ENCODE measurements around the gene RDH14.

Gene RDH14

GRCh38 chr2:18596993-18597392, 36.5 kb upstream of the RDH14 start:
- Histone ChIP-seq H3K27ac (ENCODE audit: extremely low read depth, low read depth, low read length) (no peak overlapping the region), H3K4me3 (ENCODE audit: low read depth, low read length) (no peak overlapping the region), H3K9me3 (ENCODE audit: control insufficient read depth, insufficient read depth, low read depth, low read length) (no peaks in the 10 kb centered on the region), H3K36me3 (ENCODE audit: control insufficient read depth in 2 of 2, insufficient read depth in 1 of 2, low read length in 2 of 2) (no peaks in the 10 kb centered on the region), H3K4me1 (ENCODE audit: control insufficient read depth, insufficient read depth, low read length) (no peaks in the 10 kb centered on the region)
- POLR2A ChIA-PET = no interaction called here
- TF ChIP-seq HOXC10 (CRISPR knock-in tag; IDR thresholded peaks at IDR 0.05) (no peak), KLF16 (tag by site-specific recombination; IDR thresholded peaks at IDR 0.05) (no peak), GLI2 (tag by site-specific recombination; IDR thresholded peaks at IDR 0.05; ENCODE audit: borderline replicate concordance, low read depth) (no peak), TRIM28 (IDR thresholded peaks at IDR 0.05; ENCODE audit: borderline replicate concordance, low read length) (no peak), ZNF138 (tag by site-specific recombination; IDR thresholded peaks at IDR 0.05; ENCODE audit: borderline replicate concordance) (no peak), ZNF184 (tag by site-specific recombination; IDR thresholded peaks at IDR 0.05) (no peak), SP7 (tag by site-specific recombination; IDR thresholded peaks at IDR 0.05) (no peak), ZNF292 (tag by site-specific recombination; IDR thresholded peaks at IDR 0.05; ENCODE audit: borderline replicate concordance, low read depth) (no peak), IKZF3 (tag by site-specific recombination; IDR thresholded peaks at IDR 0.05) (no peak), ZNF777 (tag by site-specific recombination; IDR thresholded peaks at IDR 0.05; ENCODE audit: borderline replicate concordance) (no peak), ZNF514 (tag by site-specific recombination; IDR thresholded peaks at IDR 0.05) (no peak), ZNF16 (tag by site-specific recombination; IDR thresholded peaks at IDR 0.05; ENCODE audit: low read depth) (no peak), ZNF529 (tag by site-specific recombination; IDR thresholded peaks at IDR 0.05; ENCODE audit: insufficient replicate concordance) (no peak), ZBTB49 (tag by site-specific recombination; IDR thresholded peaks at IDR 0.05; ENCODE audit: low read depth) (no peak), ATF2 (tag by site-specific recombination; IDR thresholded peaks at IDR 0.05; ENCODE audit: low read depth) (no peak)
- CTCF ChIA-PET = interaction anchor here (0.5 kb wide), 1 partner anchor 48 kb away, joined by 3 read pairs; no protein-coding TSS in a partner anchor

GRCh38 chr2:18593496-18593895, 33.0 kb upstream of the RDH14 start:
- H3K36me3 ChIP-seq (ENCODE audit: control insufficient read depth in 2 of 2, insufficient read depth in 1 of 2, low read length in 2 of 2) = no peaks in the 10 kb centered on the region
- ChIA-PET POLR2A (no interaction called here), CTCF (no interaction called here)
- no peaks in the 10 kb centered on the region for H3K9me3 ChIP-seq (ENCODE audit: control insufficient read depth, insufficient read depth, low read depth, low read length)
- no peaks in the 10 kb centered on the region for H3K4me1 ChIP-seq (ENCODE audit: control insufficient read depth, insufficient read depth, low read length)
- H3K4me3 ChIP-seq (ENCODE audit: low read depth, low read length) = no peak overlapping the region
- no peak for TF ChIP-seq ELK4 (IDR thresholded peaks at IDR 0.05; ENCODE audit: borderline replicate concordance, low read depth, low read length)
- TF ChIP-seq ZNF23 (tag by site-specific recombination; IDR thresholded peaks at IDR 0.05; ENCODE audit: borderline replicate concordance) = no peak
- TF ChIP-seq ZNF664 (tag by site-specific recombination; IDR thresholded peaks at IDR 0.05) = no peak
- no peak for TF ChIP-seq FEZF1 (tag by site-specific recombination; IDR thresholded peaks at IDR 0.05)
- TF ChIP-seq ZBTB11 (tag by site-specific recombination; conservative IDR thresholded peaks at IDR 0.05; ENCODE audit: low read depth) = no peak
- TF ChIP-seq ZNF423 (tag by site-specific recombination; IDR thresholded peaks at IDR 0.05) = no peak
- no peak for TF ChIP-seq ZNF658 (tag by site-specific recombination; IDR thresholded peaks at IDR 0.05)
- no peak overlapping the region for H3K27ac ChIP-seq (ENCODE audit: extremely low read depth, low read depth, low read length)

Measured in HEK293 (cell line).